ENCODE data around the gene L1TD1.

L1TD1 gene

DNA sequence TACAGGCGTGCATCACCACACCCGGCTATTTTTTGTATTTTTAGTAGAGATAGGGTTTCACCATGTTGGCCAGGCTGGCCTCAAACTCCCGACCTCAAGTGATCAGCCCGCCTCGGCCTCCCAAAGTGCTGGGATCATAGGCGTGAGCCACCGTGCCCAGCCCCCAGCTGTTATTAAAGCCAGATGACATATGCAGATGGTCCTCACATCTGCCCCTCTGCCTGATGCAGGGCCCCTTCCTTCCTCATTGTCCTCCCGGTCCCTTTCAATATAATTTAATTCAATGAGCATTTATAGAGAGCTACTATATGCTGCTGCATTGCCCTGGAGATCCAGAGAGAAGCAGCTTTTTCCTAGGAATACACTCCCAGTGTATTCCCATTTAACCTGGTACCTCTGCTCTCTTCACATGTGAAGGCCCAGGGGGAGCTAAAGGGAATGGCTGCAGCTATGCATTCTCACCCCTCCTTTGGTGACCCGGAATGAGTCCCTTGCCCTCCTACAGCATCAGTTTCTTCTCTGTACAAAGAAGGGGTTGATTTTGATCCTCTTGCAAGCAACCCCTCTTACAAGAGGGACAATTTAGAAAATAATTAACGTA is 55.6 kb downstream of the L1TD1 start:
- Histone ChIP-seq H4K91ac (ENCODE audit: low read length) (no peak overlapping the region), H4K8ac (ENCODE audit: low read length) (no peak overlapping the region), H3K23ac (ENCODE audit: low read length in 2 of 2) (no peak overlapping the region), H3K4me1 (ENCODE audit: control insufficient read depth, insufficient read depth, low read depth, low read length) (no peaks in the 10 kb centered on the region), H3K36me3 (ENCODE audit: control insufficient read depth in 1 of 2, insufficient read depth in 2 of 2, low read depth in 1 of 2, low read length in 2 of 2) (no peaks in the 10 kb centered on the region), H3K27ac (ENCODE audit: low read length, poor library complexity, severe bottlenecking) (no peak overlapping the region), H3K9ac (ENCODE audit: low read length) (no peak overlapping the region), H2BK15ac (ENCODE audit: low read depth, poor library complexity, severe bottlenecking) (no peak overlapping the region), H3K14ac (ENCODE audit: low read length in 2 of 2) (no peak overlapping the region), H2BK120ac (ENCODE audit: low read depth, low read length) (no peak overlapping the region), H2AK5ac (ENCODE audit: low read length, severe bottlenecking) (no peak overlapping the region), H2BK5ac (ENCODE audit: low read depth, low read length, poor library complexity, severe bottlenecking) (no peak overlapping the region), H3K27me3 (ENCODE audit: control insufficient read depth in 1 of 2, insufficient read depth in 1 of 2, low read length in 2 of 2) (peaks cover 5 to 10% of the 10 kb centered on the region in 2 experiments), H2BK12ac (ENCODE audit: low read length in 2 of 2) (no peak overlapping the region), H3K18ac (ENCODE audit: low read depth in 1 of 2, low read length in 2 of 2) (no peak overlapping the region), H3K79me1 (replicated peaks; ENCODE audit: low read length, poor library complexity, severe bottlenecking) (no peaks in the 10 kb centered on the region), H3K4ac (ENCODE audit: low read depth in 1 of 2, low read length in 2 of 2) (no peak overlapping the region), H3K4me3 (ENCODE audit: insufficient read depth in 1 of 2, low read depth in 1 of 2, low read length in 2 of 2) (no peak overlapping the region), H3K9me3 (ENCODE audit: control insufficient read depth, low read length) (no peaks in the 10 kb centered on the region), H2AFZ (ENCODE audit: low read depth, low read length) (no peak overlapping the region), H3K4me2 (ENCODE audit: low read length, poor library complexity, severe bottlenecking) (no peak overlapping the region)
- 87% methylated on average over 9 of the region's 10 CpGs for WGBS
- no peak for DNase-seq

DNA sequence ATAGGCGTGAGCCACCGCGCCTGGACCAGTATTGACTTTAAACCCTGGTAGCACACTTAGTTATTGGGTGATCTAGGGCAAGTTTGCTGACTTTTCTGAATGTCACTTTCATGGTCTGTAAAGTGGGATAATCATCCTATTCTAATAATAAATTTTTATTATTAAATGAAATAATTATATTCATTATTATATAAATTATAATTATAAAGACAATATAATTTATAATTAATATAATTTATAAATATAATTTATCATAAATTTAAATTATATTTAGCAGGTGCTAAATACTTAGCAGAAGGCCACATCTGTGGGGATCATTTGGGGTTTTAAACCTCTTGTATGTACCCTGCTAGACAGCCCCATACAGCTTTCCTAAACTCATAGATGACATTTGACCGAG is 64.9 kb downstream of the L1TD1 start:
- H4K8ac ChIP-seq (ENCODE audit: low read length) = no peak overlapping the region
- DNase-seq = no peak
- H3K4ac ChIP-seq (ENCODE audit: low read depth in 1 of 2, low read length in 2 of 2) = no peak overlapping the region
- H3K14ac ChIP-seq (ENCODE audit: low read length in 2 of 2) = no peak overlapping the region
- no peak overlapping the region for H2AFZ ChIP-seq (ENCODE audit: low read depth, low read length)
- no peaks in the 10 kb centered on the region for H3K79me1 ChIP-seq (replicated peaks; ENCODE audit: low read length, poor library complexity, severe bottlenecking)
- 93% methylated on average over 3 of the region's 4 CpGs for WGBS
- no peak overlapping the region for H2BK15ac ChIP-seq (ENCODE audit: low read depth, poor library complexity, severe bottlenecking)
- no peak overlapping the region for H3K23ac ChIP-seq (ENCODE audit: low read length in 2 of 2)
- no peak overlapping the region for H3K4me2 ChIP-seq (ENCODE audit: low read length, poor library complexity, severe bottlenecking)
- no peak overlapping the region for H3K9ac ChIP-seq (ENCODE audit: low read length)
- no peak overlapping the region for H3K18ac ChIP-seq (ENCODE audit: low read depth in 1 of 2, low read length in 2 of 2)
- no peaks in the 10 kb centered on the region for H3K9me3 ChIP-seq (ENCODE audit: control insufficient read depth, low read length)
- no peak overlapping the region for H2AK5ac ChIP-seq (ENCODE audit: low read length, severe bottlenecking)
- H2BK120ac ChIP-seq (ENCODE audit: low read depth, low read length) = no peak overlapping the region
- no peak overlapping the region for H2BK12ac ChIP-seq (ENCODE audit: low read length in 2 of 2)
- peaks cover 6% of the 10 kb centered on the region for H3K4me1 ChIP-seq (ENCODE audit: control insufficient read depth, insufficient read depth, low read depth, low read length)
- peaks cover 19 to 23% of the 10 kb centered on the region in 2 experiments for H3K27me3 ChIP-seq (ENCODE audit: control insufficient read depth in 1 of 2, insufficient read depth in 1 of 2, low read length in 2 of 2)
- no peak overlapping the region for H4K91ac ChIP-seq (ENCODE audit: low read length)
- H3K27ac ChIP-seq (ENCODE audit: low read length, poor library complexity, severe bottlenecking) = no peak overlapping the region
- H2BK5ac ChIP-seq (ENCODE audit: low read depth, low read length, poor library complexity, severe bottlenecking) = no peak overlapping the region
- no peak overlapping the region for H3K4me3 ChIP-seq (ENCODE audit: insufficient read depth in 1 of 2, low read depth in 1 of 2, low read length in 2 of 2)
- no peaks in the 10 kb centered on the region for H3K36me3 ChIP-seq (ENCODE audit: control insufficient read depth in 1 of 2, insufficient read depth in 2 of 2, low read depth in 1 of 2, low read length in 2 of 2)

DNA sequence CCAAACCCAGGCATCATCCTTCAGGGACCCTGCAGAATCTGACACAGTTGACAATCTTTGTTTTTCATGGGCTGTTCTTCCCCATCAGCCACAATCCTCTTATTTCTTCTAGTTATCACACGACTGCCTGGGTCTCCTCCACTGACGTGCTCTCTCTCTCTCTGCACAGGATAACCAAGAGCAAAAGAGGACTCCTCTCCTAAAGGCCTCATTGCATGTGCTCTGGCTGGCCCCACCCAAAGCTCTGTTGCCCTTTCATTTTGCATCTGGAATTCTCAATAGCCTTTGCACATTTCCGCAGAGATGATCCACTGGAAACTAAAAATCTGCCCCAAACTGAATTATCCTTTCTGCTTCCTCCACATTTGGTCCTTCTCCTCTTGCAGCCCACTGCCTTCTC is 66.0 kb downstream of the L1TD1 start:
- Histone ChIP-seq H3K36me3 (ENCODE audit: control insufficient read depth in 1 of 2, insufficient read depth in 2 of 2, low read depth in 1 of 2, low read length in 2 of 2) (no peaks in the 10 kb centered on the region), H2AFZ (ENCODE audit: low read depth, low read length) (no peak overlapping the region), H2BK12ac (ENCODE audit: low read length in 2 of 2) (no peak overlapping the region), H3K18ac (ENCODE audit: low read depth in 1 of 2, low read length in 2 of 2) (no peak overlapping the region), H3K27ac (ENCODE audit: low read length, poor library complexity, severe bottlenecking) (no peak overlapping the region), H3K79me1 (replicated peaks; ENCODE audit: low read length, poor library complexity, severe bottlenecking) (no peaks in the 10 kb centered on the region), H2BK5ac (ENCODE audit: low read depth, low read length, poor library complexity, severe bottlenecking) (no peak overlapping the region), H2BK15ac (ENCODE audit: low read depth, poor library complexity, severe bottlenecking) (no peak overlapping the region), H2AK5ac (ENCODE audit: low read length, severe bottlenecking) (no peak overlapping the region), H4K91ac (ENCODE audit: low read length) (no peak overlapping the region), H3K23ac (ENCODE audit: low read length in 2 of 2) (no peak overlapping the region), H3K4me2 (ENCODE audit: low read length, poor library complexity, severe bottlenecking) (no peak overlapping the region), H3K27me3 (ENCODE audit: control insufficient read depth in 1 of 2, insufficient read depth in 1 of 2, low read length in 2 of 2) (peaks cover 19 to 23% of the 10 kb centered on the region in 2 experiments), H3K9ac (ENCODE audit: low read length) (no peak overlapping the region), H3K14ac (ENCODE audit: low read length in 2 of 2) (no peak overlapping the region), H3K9me3 (ENCODE audit: control insufficient read depth, low read length) (no peaks in the 10 kb centered on the region), H3K4me1 (ENCODE audit: control insufficient read depth, insufficient read depth, low read depth, low read length) (peaks cover 6% of the 10 kb centered on the region), H2BK120ac (ENCODE audit: low read depth, low read length) (no peak overlapping the region), H4K8ac (ENCODE audit: low read length) (no peak overlapping the region), H3K4ac (ENCODE audit: low read depth in 1 of 2, low read length in 2 of 2) (no peak overlapping the region), H3K4me3 (ENCODE audit: insufficient read depth in 1 of 2, low read depth in 1 of 2, low read length in 2 of 2) (no peak overlapping the region)
- no peak for DNase-seq
- whole genome bisulfite sequencing = 77% methylated on average over 3 of the region's 3 CpGs

Measured in mesenchymal stem cell (in vitro differentiated cells and primary cell).